HUES6 (cell line): ENCODE measurements around the gene CCSER1.

Source experiments
- H3K27ac ChIP-seq: 2 replicates; pipeline ENCODE4 v1.7.0; 2013; ENCODE audit warnings: low read depth, mild to moderate bottlenecking, low read length, inconsistent platforms
- H3K27me3 ChIP-seq: 2 replicates; pipeline ENCODE4 v1.6.1; 2013; ENCODE audit warnings: low read length; ENCODE audit not compliant: control insufficient read depth, insufficient read depth
- H3K36me3 ChIP-seq: 2 replicates; pipeline ENCODE4 v1.6.1; 2013; ENCODE audit warnings: low read length; ENCODE audit not compliant: control insufficient read depth, insufficient read depth
- H3K4me1 ChIP-seq: 2 replicates; pipeline ENCODE4 v1.6.1; 2013; ENCODE audit warnings: low read length; ENCODE audit not compliant: control insufficient read depth, insufficient read depth
- H3K4me3 ChIP-seq: 2 replicates; pipeline ENCODE4 v1.5.1; 2013; ENCODE audit warnings: low read depth, low read length
- H3K9ac ChIP-seq: one replicate; pipeline ENCODE4 v1.6.1; 2013; ENCODE audit warnings: mild to moderate bottlenecking, low read length
- H3K9me3 ChIP-seq: 2 replicates; pipeline ENCODE4 v1.6.1; 2013; ENCODE audit warnings: low read depth, low read length; ENCODE audit not compliant: control insufficient read depth, insufficient read depth

The CCSER1 gene

GRCh38 chr4:90127223-90127705 is at the start of gene CCSER1:
Gene CCSER1 (plus strand): TSS chr4:90127394.
- peaks cover 19% of the 10 kb centered on the region for H3K4me1 ChIP-seq
- no peaks in the 10 kb centered on the region for H3K36me3 ChIP-seq
- peak within 1 kb of the TSS; percentile 54 for H3K9ac ChIP-seq
- no peak within 1 kb of the TSS for H3K27ac ChIP-seq
- H3K4me3 ChIP-seq = peak within 1 kb of the TSS; percentile 97
- peaks cover 52% of the 10 kb centered on the region for H3K27me3 ChIP-seq
- no peaks in the 10 kb centered on the region for H3K9me3 ChIP-seq

- no peaks in the 10 kb centered on the region for H3K36me3 ChIP-seq
- H3K9me3 ChIP-seq = no peaks in the 10 kb centered on the region
- H3K4me3 ChIP-seq = no peak overlapping the region
- no peak overlapping the region for H3K27ac ChIP-seq
- H3K27me3 ChIP-seq = no peaks in the 10 kb centered on the region
- H3K4me1 ChIP-seq = 0 out of 2 replicates have a peak, but pooled peaks cover 3% of the 10 kb centered on the region
- no peak overlapping the region for H3K9ac ChIP-seq
These were observed 48.8 kb upstream of the CCSER1 start for GRCh38 chr4:90078440-90078839.

GRCh38 chr4:90080116-90080515 is 47.1 kb upstream of the CCSER1 start:
- Histone ChIP-seq H3K4me1 (no peaks in the 10 kb centered on the region), H3K9ac (no peak overlapping the region), H3K36me3 (no peaks in the 10 kb centered on the region), H3K4me3 (no peak overlapping the region), H3K27me3 (no peaks in the 10 kb centered on the region), H3K27ac (no peak overlapping the region), H3K9me3 (no peaks in the 10 kb centered on the region)

GRCh38 chr4:90081432-90082144 is 45.6 kb upstream of the CCSER1 start:
- no peaks in the 10 kb centered on the region for H3K36me3 ChIP-seq
- H3K27me3 ChIP-seq = no peaks in the 10 kb centered on the region
- H3K27ac ChIP-seq = no peak overlapping the region
- H3K4me1 ChIP-seq = no peaks in the 10 kb centered on the region
- no peak overlapping the region for H3K4me3 ChIP-seq
- no peak overlapping the region for H3K9ac ChIP-seq
- no peaks in the 10 kb centered on the region for H3K9me3 ChIP-seq

DNA sequence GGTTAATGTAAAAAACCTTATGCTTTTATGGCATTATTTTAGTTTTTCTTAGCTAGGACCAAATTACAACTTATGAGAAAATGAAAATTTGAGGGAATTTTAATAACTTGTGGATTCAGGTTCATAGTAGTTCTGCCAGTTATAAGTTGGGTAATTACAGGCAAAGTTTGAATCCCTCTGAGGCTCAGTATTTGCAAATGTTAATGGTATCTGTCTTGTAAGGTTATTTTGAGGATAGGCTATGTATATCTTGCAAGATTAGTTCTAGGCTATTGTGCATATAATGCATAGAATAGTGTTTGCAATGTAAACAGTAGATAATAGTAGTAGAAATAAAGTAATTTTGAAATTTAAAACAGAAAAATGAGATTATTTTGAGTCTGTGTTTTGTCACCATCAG is 44.7 kb upstream of the CCSER1 start:
- Histone ChIP-seq H3K4me3 (no peak overlapping the region), H3K27ac (no peak overlapping the region), H3K9me3 (no peaks in the 10 kb centered on the region), H3K4me1 (no peaks in the 10 kb centered on the region), H3K9ac (no peak overlapping the region), H3K27me3 (no peaks in the 10 kb centered on the region), H3K36me3 (no peaks in the 10 kb centered on the region)

DNA sequence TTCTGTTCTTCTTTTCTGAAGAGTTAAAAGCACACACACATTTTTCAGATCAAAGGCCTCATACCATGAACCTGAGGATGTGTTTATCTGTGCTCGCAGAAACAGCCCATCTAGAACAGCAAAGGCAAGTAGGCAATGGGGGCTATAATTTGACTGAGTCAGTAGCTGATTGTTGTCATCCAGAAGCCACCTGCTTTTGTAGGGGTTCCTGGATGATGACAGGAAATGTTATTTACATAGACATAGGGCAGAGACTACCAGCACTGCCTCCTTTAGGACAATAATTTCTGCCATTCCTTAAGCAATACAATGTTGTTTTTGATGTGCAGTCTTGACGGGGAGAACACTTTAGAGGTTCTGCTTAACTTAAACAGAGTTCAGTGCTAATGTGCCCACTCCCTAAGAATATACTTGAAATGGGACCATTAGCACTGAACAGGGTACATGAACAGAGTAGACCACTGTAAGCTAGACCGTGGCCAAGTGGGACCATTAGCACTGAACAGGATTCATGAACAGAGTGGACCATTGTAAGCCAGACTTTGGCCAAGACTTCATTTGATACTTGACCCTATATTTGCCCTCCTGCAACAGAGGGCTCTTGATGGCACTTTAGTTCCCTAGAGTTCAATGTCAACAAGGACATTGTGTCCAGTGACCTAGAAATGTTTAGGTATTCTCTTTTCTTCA is 42.8 kb upstream of the CCSER1 start:
- no peaks in the 10 kb centered on the region for H3K27me3 ChIP-seq
- no peaks in the 10 kb centered on the region for H3K9me3 ChIP-seq
- no peak overlapping the region for H3K27ac ChIP-seq
- no peak overlapping the region for H3K9ac ChIP-seq
- H3K4me1 ChIP-seq = no peaks in the 10 kb centered on the region
- H3K4me3 ChIP-seq = no peak overlapping the region
- H3K36me3 ChIP-seq = no peaks in the 10 kb centered on the region

- H3K36me3 ChIP-seq = no peaks in the 10 kb centered on the region
- H3K9me3 ChIP-seq = no peaks in the 10 kb centered on the region
- H3K4me3 ChIP-seq = no peak overlapping the region
- no peaks in the 10 kb centered on the region for H3K4me1 ChIP-seq
- no peaks in the 10 kb centered on the region for H3K27me3 ChIP-seq
- no peak overlapping the region for H3K27ac ChIP-seq
- no peak overlapping the region for H3K9ac ChIP-seq
These were observed 42.3 kb upstream of the CCSER1 start for GRCh38 chr4:90084967-90085295.

- Histone ChIP-seq H3K9ac (no peak overlapping the region), H3K4me3 (no peak overlapping the region), H3K27ac (no peak overlapping the region), H3K9me3 (no peaks in the 10 kb centered on the region), H3K27me3 (no peaks in the 10 kb centered on the region), H3K36me3 (no peaks in the 10 kb centered on the region), H3K4me1 (no peaks in the 10 kb centered on the region)
These were observed 33.7 kb upstream of the CCSER1 start for GRCh38 chr4:90093526-90093925.

DNA sequence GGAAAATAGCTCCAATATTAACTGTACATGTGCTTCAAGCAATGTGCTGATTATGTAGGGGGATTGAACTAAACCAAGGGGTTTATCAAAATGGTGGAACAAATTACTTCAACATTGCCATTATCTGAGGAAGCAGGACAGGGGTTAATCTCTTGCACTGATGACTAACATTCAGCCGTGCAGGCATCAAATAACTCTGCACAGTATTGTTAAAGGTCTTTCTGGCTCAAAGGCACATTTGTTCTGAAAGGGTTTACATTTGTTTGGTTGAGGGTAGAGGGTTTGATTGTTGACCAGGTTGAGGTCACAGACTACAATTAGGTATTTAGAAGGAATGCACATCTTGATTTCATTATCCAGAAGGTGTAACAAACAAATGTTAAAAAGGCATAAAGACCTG is 32.2 kb upstream of the CCSER1 start:
- no peaks in the 10 kb centered on the region for H3K4me1 ChIP-seq
- no peaks in the 10 kb centered on the region for H3K27me3 ChIP-seq
- no peak overlapping the region for H3K27ac ChIP-seq
- H3K9ac ChIP-seq = no peak overlapping the region
- H3K36me3 ChIP-seq = no peaks in the 10 kb centered on the region
- H3K9me3 ChIP-seq = no peaks in the 10 kb centered on the region
- H3K4me3 ChIP-seq = no peak overlapping the region

GRCh38 chr4:90099812-90100211 is 27.4 kb upstream of the CCSER1 start:
- Histone ChIP-seq H3K27ac (no peak overlapping the region), H3K9ac (no peak overlapping the region), H3K4me1 (no peaks in the 10 kb centered on the region), H3K4me3 (no peak overlapping the region), H3K9me3 (no peaks in the 10 kb centered on the region), H3K27me3 (no peaks in the 10 kb centered on the region), H3K36me3 (no peaks in the 10 kb centered on the region)

GRCh38 chr4:90103991-90104390 is 23.2 kb upstream of the CCSER1 start:
- H3K9ac ChIP-seq = no peak overlapping the region
- no peaks in the 10 kb centered on the region for H3K36me3 ChIP-seq
- H3K27me3 ChIP-seq = no peaks in the 10 kb centered on the region
- no peak overlapping the region for H3K27ac ChIP-seq
- H3K4me3 ChIP-seq = no peak overlapping the region
- no peaks in the 10 kb centered on the region for H3K9me3 ChIP-seq
- H3K4me1 ChIP-seq = no peaks in the 10 kb centered on the region
